ENCODE results near the gene ATP11A. TPM values are rescaled to one million over a fixed set of nuclear protein-coding genes. Genes with fewer than 3 reads are reported as not detected.

Gene ATP11A
- total RNA-seq, 1 experiment from 2014 or later: 80.4 TPM

DNA sequence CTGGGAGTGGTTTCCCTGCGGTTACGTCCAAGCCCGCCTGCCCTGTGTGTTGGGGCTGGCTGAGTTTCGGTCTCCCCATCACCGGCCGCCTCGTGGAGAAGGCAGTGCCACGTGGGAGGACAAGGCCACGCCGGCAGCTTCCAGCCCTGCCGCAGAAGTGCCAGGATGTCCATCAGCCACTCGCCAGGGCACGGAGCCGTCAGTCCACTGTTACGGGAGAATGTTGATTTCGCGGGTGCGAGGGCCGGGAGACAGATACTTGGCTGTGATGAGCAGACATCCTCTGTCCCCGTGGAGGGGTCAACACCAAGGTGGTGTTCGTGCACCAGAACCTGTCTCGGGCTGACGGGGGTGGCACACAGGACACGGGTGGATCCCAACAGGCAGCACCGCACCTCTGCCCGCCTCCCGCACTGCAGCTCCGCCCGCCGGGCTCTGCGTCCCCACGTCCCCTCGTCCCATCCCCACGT, 192.8 kb downstream of the ATP11A start:
- Histone ChIP-seq H3K4me1 (ENCODE audit: control insufficient read depth in 1 of 2, insufficient read depth in 2 of 2, low read length in 2 of 2) (peaks cover 0 to 11% of the 10 kb centered on the region in 2 experiments; a peak in 3 of 4 replicates), H3K79me2 (ENCODE audit: insufficient read depth, low read length) (no peaks in the 10 kb centered on the region), H4K20me1 (ENCODE audit: insufficient read depth) (no peaks in the 10 kb centered on the region), H3K9ac (ENCODE audit: low read length) (no peak overlapping the region), H3K9me3 (ENCODE audit: control insufficient read depth in 1 of 2, insufficient read depth in 1 of 2, low read depth in 1 of 2, low read length in 2 of 2) (no peaks in the 10 kb centered on the region), H2AFZ (ENCODE audit: low read depth, low read length, poor library complexity, severe bottlenecking) (no peak overlapping the region), H3K4me3 (replicated peaks in 1 of 2; ENCODE audit: low read depth in 1 of 2, low read length in 2 of 2) (no peak overlapping the region), H3K27me3 (ENCODE audit: insufficient read depth, low read length) (no peaks in the 10 kb centered on the region), H3K4me2 (ENCODE audit: low read length) (no peak overlapping the region), H3K9me2 (ENCODE audit: insufficient read depth) (no peaks in the 10 kb centered on the region), H3K27ac (ENCODE audit: low read depth, low read length) (no peak overlapping the region), H3K36me3 (ENCODE audit: control insufficient read depth in 1 of 2, insufficient read depth in 2 of 2, low read length in 2 of 2) (peaks cover 6 to 8% of the 10 kb centered on the region in 2 experiments; a peak in 3 of 4 replicates)
- CTCF ChIA-PET: no interaction called here
- no TSS peak for BruUV-seq (replicated peaks)
- RAD21 ChIA-PET (ENCODE audit: low non-redundant PET in 1 of 2, low total read pairs in 2 of 2, uncharacterized antibody in 2 of 2, unreplicated experiment in 2 of 2): no interaction called here
- ATAC-seq: no peak
- intact Hi-C loops (cut with micrococcal nuclease): no loop called here
- POLR2A ChIA-PET: no interaction called here
- DNase-seq (ENCODE audit: low read depth, low spot score): no peak
- TF ChIP-seq EZH2phosphoT487 (IDR thresholded peaks at IDR 0.05; ENCODE audit: borderline replicate concordance): no peak
- TF ChIP-seq, protein P1, sequence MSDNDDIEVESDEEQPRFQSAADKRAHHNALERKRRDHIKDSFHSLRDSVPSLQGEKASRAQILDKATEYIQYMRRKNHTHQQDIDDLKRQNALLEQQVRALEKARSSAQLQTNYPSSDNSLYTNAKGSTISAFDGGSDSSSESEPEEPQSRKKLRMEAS (IDR thresholded peaks at IDR 0.05): no peak
- no peak for TF ChIP-seq FOSL1 (IDR thresholded peaks at IDR 0.05; ENCODE audit: low read depth)
- TF ChIP-seq CBX3 (IDR thresholded peaks at IDR 0.05; ENCODE audit: low read depth): no peak
- no peak for TF ChIP-seq POLR2A (IDR thresholded peaks at IDR 0.05; ENCODE audit: borderline replicate concordance, extremely low read depth, insufficient read depth, insufficient read length)
- TF ChIP-seq SIN3A (IDR thresholded peaks at IDR 0.05; ENCODE audit: low read depth): no peak
- TF ChIP-seq, protein P2, sequence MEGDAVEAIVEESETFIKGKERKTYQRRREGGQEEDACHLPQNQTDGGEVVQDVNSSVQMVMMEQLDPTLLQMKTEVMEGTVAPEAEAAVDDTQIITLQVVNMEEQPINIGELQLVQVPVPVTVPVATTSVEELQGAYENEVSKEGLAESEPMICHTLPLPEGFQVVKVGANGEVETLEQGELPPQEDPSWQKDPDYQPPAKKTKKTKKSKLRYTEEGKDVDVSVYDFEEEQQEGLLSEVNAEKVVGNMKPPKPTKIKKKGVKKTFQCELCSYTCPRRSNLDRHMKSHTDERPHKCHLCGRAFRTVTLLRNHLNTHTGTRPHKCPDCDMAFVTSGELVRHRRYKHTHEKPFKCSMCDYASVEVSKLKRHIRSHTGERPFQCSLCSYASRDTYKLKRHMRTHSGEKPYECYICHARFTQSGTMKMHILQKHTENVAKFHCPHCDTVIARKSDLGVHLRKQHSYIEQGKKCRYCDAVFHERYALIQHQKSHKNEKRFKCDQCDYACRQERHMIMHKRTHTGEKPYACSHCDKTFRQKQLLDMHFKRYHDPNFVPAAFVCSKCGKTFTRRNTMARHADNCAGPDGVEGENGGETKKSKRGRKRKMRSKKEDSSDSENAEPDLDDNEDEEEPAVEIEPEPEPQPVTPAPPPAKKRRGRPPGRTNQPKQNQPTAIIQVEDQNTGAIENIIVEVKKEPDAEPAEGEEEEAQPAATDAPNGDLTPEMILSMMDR (IDR thresholded peaks at IDR 0.05 in 2 of 3, conservative IDR thresholded peaks at IDR 0.05 in 1 of 3; ENCODE audit: borderline replicate concordance in 1 of 3, insufficient read depth in 1 of 3, low read depth in 2 of 3, low read length in 2 of 3): no peak
- no peak for TF ChIP-seq EGR1 (IDR thresholded peaks at IDR 0.05; ENCODE audit: low read depth)
- TF ChIP-seq SP1 (IDR thresholded peaks at IDR 0.05; ENCODE audit: low read depth): no peak
- TF ChIP-seq, protein P3, sequence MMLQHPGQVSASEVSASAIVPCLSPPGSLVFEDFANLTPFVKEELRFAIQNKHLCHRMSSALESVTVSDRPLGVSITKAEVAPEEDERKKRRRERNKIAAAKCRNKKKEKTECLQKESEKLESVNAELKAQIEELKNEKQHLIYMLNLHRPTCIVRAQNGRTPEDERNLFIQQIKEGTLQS (IDR thresholded peaks at IDR 0.05): no peak
- no peak for TF ChIP-seq ZNF274 (IDR thresholded peaks at IDR 0.05; ENCODE audit: low read depth, low read length)
- no peak for TF ChIP-seq POLR2AphosphoS5 (IDR thresholded peaks at IDR 0.05; ENCODE audit: low read depth, low read length)
- TF ChIP-seq, protein P4, sequence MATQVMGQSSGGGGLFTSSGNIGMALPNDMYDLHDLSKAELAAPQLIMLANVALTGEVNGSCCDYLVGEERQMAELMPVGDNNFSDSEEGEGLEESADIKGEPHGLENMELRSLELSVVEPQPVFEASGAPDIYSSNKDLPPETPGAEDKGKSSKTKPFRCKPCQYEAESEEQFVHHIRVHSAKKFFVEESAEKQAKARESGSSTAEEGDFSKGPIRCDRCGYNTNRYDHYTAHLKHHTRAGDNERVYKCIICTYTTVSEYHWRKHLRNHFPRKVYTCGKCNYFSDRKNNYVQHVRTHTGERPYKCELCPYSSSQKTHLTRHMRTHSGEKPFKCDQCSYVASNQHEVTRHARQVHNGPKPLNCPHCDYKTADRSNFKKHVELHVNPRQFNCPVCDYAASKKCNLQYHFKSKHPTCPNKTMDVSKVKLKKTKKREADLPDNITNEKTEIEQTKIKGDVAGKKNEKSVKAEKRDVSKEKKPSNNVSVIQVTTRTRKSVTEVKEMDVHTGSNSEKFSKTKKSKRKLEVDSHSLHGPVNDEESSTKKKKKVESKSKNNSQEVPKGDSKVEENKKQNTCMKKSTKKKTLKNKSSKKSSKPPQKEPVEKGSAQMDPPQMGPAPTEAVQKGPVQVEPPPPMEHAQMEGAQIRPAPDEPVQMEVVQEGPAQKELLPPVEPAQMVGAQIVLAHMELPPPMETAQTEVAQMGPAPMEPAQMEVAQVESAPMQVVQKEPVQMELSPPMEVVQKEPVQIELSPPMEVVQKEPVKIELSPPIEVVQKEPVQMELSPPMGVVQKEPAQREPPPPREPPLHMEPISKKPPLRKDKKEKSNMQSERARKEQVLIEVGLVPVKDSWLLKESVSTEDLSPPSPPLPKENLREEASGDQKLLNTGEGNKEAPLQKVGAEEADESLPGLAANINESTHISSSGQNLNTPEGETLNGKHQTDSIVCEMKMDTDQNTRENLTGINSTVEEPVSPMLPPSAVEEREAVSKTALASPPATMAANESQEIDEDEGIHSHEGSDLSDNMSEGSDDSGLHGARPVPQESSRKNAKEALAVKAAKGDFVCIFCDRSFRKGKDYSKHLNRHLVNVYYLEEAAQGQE (IDR thresholded peaks at IDR 0.05; ENCODE audit: low read depth): no peak
- TF ChIP-seq TCF7L2 (IDR thresholded peaks at IDR 0.05; ENCODE audit: borderline replicate concordance, extremely low read depth, insufficient read depth, insufficient read length): no peak
- TF ChIP-seq CEBPB (IDR thresholded peaks at IDR 0.05; ENCODE audit: low read depth): no peak
- TF ChIP-seq SRF (IDR thresholded peaks at IDR 0.05; ENCODE audit: low read depth): no peak
- TF ChIP-seq ELF1 (IDR thresholded peaks at IDR 0.05; ENCODE audit: borderline replicate concordance, low read depth): no peak

Measured in HCT116 (cell line).